Measurements from ENCODE around the gene WWTR1.

The WWTR1 gene

DNA sequence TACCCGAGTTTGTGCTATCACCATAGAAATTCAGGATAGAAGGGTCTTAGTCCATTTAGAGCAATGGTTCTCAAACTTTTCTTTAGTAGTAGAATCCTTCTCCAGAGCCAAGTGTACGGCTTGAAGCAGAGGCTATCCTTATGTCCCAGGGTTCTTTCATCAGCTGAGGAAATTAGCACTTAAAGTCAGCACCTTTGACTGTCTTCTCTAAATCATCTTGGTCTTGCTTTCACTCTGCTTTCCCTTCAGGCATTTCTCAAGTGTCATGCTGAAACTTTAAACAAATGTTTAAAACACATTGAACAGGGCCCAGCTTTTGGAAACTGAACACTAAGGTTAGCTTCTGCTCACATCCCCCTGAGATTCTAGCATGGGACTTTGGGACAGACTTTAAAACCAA lies 105.1 kb downstream of the WWTR1 start:
- no peaks in the 10 kb centered on the region for H3K4me1 Mint-ChIP-seq
- peaks cover 13% of the 10 kb centered on the region for H3K27me3 Mint-ChIP-seq
- no peaks in the 10 kb centered on the region for H3K9me3 Mint-ChIP-seq
- no peaks in the 10 kb centered on the region for H3K36me3 Mint-ChIP-seq
- H3K4me3 Mint-ChIP-seq: no peak overlapping the region
- H3K27ac Mint-ChIP-seq: no peak overlapping the region

DNA sequence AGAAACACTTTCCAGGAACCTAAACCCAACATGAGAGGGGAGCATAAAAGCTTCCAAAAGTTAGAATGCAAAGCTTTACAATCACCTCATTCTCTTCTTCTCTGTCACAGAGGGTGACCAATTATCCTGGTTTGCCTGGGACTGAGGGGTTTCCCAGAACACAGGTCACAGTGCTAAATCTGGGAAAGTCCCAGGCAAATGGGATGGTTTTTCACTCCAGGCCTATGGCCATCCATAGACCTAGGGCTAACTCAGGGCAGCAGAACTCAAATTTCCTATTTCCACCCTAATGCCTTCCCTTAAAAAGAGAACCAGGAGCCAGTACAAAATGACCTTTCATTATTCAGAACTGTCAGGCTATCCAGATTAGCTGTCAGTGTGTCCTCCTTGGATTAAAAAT lies 106.3 kb downstream of the WWTR1 start:
- Mint-ChIP-seq H3K9me3 (no peaks in the 10 kb centered on the region), H3K4me3 (no peak overlapping the region), H3K36me3 (no peaks in the 10 kb centered on the region), H3K4me1 (no peaks in the 10 kb centered on the region), H3K27ac (no peak overlapping the region), H3K27me3 (peaks cover 14% of the 10 kb centered on the region)

- Mint-ChIP-seq H3K27me3 (peaks cover 8% of the 10 kb centered on the region), H3K4me3 (no peak overlapping the region), H3K4me1 (no peaks in the 10 kb centered on the region), H3K9me3 (no peaks in the 10 kb centered on the region), H3K27ac (no peak overlapping the region), H3K36me3 (no peaks in the 10 kb centered on the region)
These were observed 109.2 kb downstream of the WWTR1 start for GRCh38 chr3:149548669-149549065.

- peaks cover 8% of the 10 kb centered on the region for H3K27me3 Mint-ChIP-seq
- no peaks in the 10 kb centered on the region for H3K4me1 Mint-ChIP-seq
- no peaks in the 10 kb centered on the region for H3K9me3 Mint-ChIP-seq
- H3K36me3 Mint-ChIP-seq: no peaks in the 10 kb centered on the region
- H3K4me3 Mint-ChIP-seq: no peak overlapping the region
- H3K27ac Mint-ChIP-seq: no peak overlapping the region
These were observed 109.7 kb downstream of the WWTR1 start for GRCh38 chr3:149547954-149548668.

GRCh38 chr3:149547413-149547812 lies 110.4 kb downstream of the WWTR1 start:
- H3K4me1 Mint-ChIP-seq: no peaks in the 10 kb centered on the region
- H3K36me3 Mint-ChIP-seq: no peaks in the 10 kb centered on the region
- H3K4me3 Mint-ChIP-seq: no peak overlapping the region
- peaks cover 8% of the 10 kb centered on the region for H3K27me3 Mint-ChIP-seq
- no peaks in the 10 kb centered on the region for H3K9me3 Mint-ChIP-seq
- no peak overlapping the region for H3K27ac Mint-ChIP-seq

DNA sequence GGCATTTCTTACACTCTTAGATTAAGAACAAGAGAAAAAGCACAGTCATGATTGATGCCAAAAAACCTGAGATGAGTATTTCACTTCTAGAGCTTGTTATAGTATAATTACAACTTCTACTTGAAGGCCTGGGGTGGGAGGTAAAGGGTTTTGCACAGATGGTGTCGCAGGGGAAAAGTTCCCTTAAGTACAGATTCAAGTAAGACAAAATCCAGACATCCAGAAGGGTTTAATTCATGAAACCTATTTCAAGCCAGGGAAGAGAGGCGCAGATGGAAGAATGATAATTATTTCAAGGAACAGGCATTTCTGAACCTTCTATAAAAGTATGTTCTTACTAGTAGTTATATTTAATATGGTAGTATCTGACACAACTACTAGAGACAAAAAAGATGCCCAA lies 112.8 kb downstream of the WWTR1 start:
- H3K4me1 Mint-ChIP-seq: no peaks in the 10 kb centered on the region
- peaks cover 8% of the 10 kb centered on the region for H3K27me3 Mint-ChIP-seq
- H3K27ac Mint-ChIP-seq: no peak overlapping the region
- no peaks in the 10 kb centered on the region for H3K36me3 Mint-ChIP-seq
- H3K9me3 Mint-ChIP-seq: no peaks in the 10 kb centered on the region
- H3K4me3 Mint-ChIP-seq: no peak overlapping the region

DNA sequence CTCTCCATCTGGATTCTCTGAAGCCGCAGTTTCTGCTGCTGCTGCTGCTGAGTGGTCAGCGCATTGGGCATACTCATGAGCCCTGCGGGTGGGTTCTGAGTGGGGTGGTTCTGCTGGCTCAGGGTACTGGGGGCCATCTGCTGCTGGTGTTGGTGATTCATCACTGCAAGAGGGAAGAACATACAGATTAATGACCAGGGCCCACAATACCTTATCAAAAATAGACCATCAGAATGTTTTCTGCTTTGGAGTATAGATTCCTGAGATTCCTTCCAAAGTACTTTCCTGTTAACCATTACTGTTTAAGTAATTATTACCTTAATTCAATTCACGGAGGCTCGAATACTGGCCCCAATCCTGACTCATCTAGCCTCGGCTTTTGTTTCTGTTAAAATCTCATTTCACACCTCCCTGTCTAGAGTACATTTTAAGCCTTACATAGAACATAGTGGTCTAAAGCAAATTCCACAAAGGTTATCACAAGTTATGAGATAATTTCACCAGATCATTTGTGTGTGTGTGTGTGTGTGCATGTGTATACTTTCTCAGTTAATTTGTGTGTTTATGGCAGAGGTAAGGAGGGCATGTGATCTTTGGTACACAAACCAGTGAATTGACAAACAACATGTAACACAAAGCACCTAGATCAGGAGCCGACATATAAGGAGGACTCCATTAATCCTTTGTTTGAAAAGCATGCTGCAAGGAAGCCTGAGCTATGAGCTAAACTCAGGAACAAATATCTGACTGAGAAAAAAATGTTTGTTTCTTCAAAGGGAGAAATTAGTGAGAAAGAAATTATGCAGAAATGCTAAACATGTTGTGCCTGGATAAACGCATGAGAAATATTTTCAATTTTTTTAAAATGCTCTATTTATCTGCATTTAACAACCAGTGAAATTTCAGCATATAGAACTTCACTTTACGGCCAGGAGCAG lies 115.2 kb downstream of the WWTR1 start:
- H3K9me3 Mint-ChIP-seq: no peaks in the 10 kb centered on the region

GRCh38 chr3:149541091-149541491 lies 116.7 kb downstream of the WWTR1 start:
- H3K36me3 Mint-ChIP-seq: no peaks in the 10 kb centered on the region
- no peak overlapping the region for H3K27ac Mint-ChIP-seq
- H3K4me3 Mint-ChIP-seq: no peak overlapping the region
- H3K27me3 Mint-ChIP-seq: no peaks in the 10 kb centered on the region
- no peaks in the 10 kb centered on the region for H3K9me3 Mint-ChIP-seq
- no peaks in the 10 kb centered on the region for H3K4me1 Mint-ChIP-seq

More for the DNA sequence above, 115.2 kb downstream of the WWTR1 start:
- H3K4me1 Mint-ChIP-seq: no peaks in the 10 kb centered on the region
- H3K27me3 Mint-ChIP-seq: peaks cover 3% of the 10 kb centered on the region
- H3K36me3 Mint-ChIP-seq: no peaks in the 10 kb centered on the region
- no peak overlapping the region for H3K27ac Mint-ChIP-seq
- H3K4me3 Mint-ChIP-seq: no peak overlapping the region

GRCh38 chr3:149538371-149538770 lies 119.5 kb downstream of the WWTR1 start:
- Mint-ChIP-seq H3K4me3 (no peak overlapping the region), H3K36me3 (no peaks in the 10 kb centered on the region), H3K27me3 (no peaks in the 10 kb centered on the region)

DNA sequence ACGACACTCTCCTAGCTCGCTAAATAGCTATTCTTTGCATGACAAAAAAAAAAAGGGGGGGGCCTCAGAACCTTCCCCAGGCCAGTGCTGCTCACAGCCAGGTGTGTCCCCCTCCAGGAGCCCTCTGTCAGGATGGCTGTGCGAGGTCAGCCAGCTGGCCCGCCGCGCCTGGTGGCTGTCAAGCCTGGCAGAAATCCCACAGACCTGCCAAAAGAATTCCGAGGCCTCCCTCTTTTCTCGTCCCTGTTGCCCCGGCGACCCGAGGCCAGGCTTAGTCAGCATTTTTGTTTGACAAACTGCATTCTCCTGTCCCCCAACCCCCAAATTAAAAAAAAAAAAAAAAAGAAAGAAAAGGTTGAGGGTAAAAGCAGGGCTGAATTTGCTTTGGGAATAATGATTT lies 121.4 kb downstream of the WWTR1 start:
- no peak overlapping the region for H3K4me3 Mint-ChIP-seq
- H3K9me3 Mint-ChIP-seq: no peaks in the 10 kb centered on the region
- no peak overlapping the region for H3K27ac Mint-ChIP-seq
- H3K27me3 Mint-ChIP-seq: peaks cover under 1% of the 10 kb centered on the region
- no peaks in the 10 kb centered on the region for H3K36me3 Mint-ChIP-seq
- H3K4me1 Mint-ChIP-seq: no peaks in the 10 kb centered on the region

More at GRCh38 chr3:149538371-149538770, 119.5 kb downstream of the WWTR1 start:
- no peaks in the 10 kb centered on the region for H3K4me1 Mint-ChIP-seq
- no peak overlapping the region for H3K27ac Mint-ChIP-seq
- H3K9me3 Mint-ChIP-seq: no peaks in the 10 kb centered on the region

DNA sequence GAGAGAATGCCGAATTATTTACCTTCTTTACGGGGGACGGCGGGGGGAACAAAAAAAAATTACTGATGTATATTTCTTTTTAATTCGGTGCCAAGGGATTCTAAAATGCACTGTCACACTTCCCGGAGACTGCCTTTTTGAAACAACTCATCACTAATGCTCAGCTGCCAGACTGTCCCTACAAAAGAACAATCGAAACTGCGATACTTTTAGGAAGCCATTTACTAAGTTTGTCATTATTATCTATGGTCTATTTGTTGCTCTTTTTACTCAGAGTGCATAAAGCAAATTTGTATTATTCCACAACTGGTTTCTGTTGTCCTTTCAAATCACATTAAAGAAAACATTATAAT lies 122.5 kb downstream of the WWTR1 start:
- Mint-ChIP-seq H3K27me3 (peaks cover 2% of the 10 kb centered on the region), H3K36me3 (no peaks in the 10 kb centered on the region), H3K27ac (no peak overlapping the region), H3K9me3 (no peaks in the 10 kb centered on the region), H3K4me3 (no peak overlapping the region), H3K4me1 (no peaks in the 10 kb centered on the region)

DNA sequence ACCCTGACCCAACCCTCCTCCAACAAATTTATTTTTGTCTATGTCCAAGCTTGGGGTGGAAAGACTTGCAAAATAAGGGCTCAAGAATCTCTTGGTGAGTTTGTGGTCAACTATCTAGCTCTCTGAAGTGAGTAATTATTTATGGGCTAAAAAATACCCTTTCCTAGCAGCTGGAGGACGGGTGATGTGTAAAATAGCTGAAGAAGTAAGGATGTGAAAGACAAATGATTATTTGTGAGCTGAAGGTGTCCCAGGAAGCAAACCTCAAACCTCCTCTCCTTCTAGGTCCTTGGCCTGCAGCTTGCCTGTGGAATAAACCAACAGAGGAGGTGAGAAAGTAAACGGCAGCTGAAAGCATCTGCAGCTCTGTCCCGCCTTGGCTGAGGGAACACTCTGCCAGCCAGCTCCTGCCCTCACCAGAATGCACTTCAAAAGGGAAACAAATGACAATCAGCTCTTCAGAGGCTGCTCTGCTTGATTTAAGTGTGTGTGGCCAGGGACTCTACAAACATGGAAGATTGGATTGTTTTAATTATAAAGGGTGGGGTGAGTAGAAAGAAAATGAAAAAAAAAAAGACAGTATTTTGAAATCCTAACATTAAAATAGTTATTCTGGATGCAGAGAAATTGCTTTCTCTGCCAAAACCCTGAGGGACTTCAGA lies 123.0 kb downstream of the WWTR1 start:
- Mint-ChIP-seq H3K27me3 (peaks cover 2% of the 10 kb centered on the region), H3K36me3 (no peaks in the 10 kb centered on the region), H3K27ac (no peak overlapping the region), H3K4me3 (no peak overlapping the region), H3K9me3 (no peaks in the 10 kb centered on the region), H3K4me1 (no peaks in the 10 kb centered on the region)

DNA sequence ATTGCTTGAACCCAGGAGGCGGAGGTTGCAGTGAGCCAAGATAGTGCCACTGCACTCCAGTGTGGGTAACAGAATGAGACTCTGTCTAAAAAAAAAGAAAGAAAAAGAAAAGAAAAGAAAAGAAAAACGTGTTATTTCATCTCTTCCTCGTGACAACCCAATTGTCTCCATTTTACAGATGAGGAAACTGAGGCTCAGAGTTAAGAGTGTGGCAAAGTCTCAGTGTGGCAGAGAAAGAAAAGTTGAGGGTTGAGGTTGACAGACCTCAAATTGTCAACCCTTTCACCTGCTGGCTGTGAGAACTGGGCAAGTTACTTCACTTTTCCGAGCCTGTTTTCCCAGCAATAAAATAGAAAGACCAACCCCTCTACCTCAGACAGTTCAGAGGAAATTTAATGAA lies 123.7 kb downstream of the WWTR1 start:
- H3K4me1 Mint-ChIP-seq: no peaks in the 10 kb centered on the region
- no peaks in the 10 kb centered on the region for H3K9me3 Mint-ChIP-seq
- peaks cover 3% of the 10 kb centered on the region for H3K27me3 Mint-ChIP-seq
- H3K4me3 Mint-ChIP-seq: no peak overlapping the region
- peak overlapping the region; percentile 23 for H3K27ac Mint-ChIP-seq
- no peaks in the 10 kb centered on the region for H3K36me3 Mint-ChIP-seq

GRCh38 chr3:149532489-149533180 lies 125.2 kb downstream of the WWTR1 start:
- Mint-ChIP-seq H3K27me3 (peaks cover 5% of the 10 kb centered on the region), H3K27ac (no peak overlapping the region), H3K9me3 (no peaks in the 10 kb centered on the region), H3K4me1 (no peaks in the 10 kb centered on the region), H3K36me3 (no peaks in the 10 kb centered on the region), H3K4me3 (no peak overlapping the region)

DNA sequence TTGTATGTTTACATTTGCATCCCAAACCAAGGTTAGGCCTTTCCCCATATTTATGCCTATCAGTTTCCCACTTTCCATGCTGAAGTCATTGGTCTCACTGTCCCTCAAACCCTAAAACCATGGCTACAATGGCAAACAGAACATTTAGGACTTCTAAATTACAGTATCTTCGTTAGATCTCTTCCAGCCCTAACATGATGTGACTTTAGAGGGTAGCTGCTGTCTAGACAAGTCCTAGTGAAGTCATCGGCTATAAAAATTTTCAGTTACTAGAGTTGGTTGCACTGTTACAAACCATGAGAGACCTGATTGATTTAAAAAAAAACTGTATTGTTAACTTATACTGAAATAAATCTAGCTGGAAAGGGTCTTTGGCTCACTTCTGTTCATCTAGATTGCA lies 128.7 kb downstream of the WWTR1 start:
- H3K9me3 Mint-ChIP-seq: no peaks in the 10 kb centered on the region
- H3K4me3 Mint-ChIP-seq: no peak overlapping the region
- no peaks in the 10 kb centered on the region for H3K36me3 Mint-ChIP-seq
- H3K4me1 Mint-ChIP-seq: no peaks in the 10 kb centered on the region
- H3K27me3 Mint-ChIP-seq: peaks cover 6% of the 10 kb centered on the region
- H3K27ac Mint-ChIP-seq: no peak overlapping the region
